DMS153 treated with DMSO at 0.1 percent for 48 hours (cell line): ENCODE results near the gene ZNF436.

Experiments used
- DNase-seq: peaks from one replicate; lab custom pipeline; 2025; ENCODE audit not compliant: unreplicated experiment; lab: John Stamatoyannopoulos, UW

Gene ZNF436

GRCh38 chr1:23369335-23370013, at the start of gene ZNF436:
TSS of gene ZNF436 (minus strand) at chr1:23369836. CDS start at chr1:23368005, 1,831 bp downstream.
- peak; percentile 81 for DNase-seq

DNA sequence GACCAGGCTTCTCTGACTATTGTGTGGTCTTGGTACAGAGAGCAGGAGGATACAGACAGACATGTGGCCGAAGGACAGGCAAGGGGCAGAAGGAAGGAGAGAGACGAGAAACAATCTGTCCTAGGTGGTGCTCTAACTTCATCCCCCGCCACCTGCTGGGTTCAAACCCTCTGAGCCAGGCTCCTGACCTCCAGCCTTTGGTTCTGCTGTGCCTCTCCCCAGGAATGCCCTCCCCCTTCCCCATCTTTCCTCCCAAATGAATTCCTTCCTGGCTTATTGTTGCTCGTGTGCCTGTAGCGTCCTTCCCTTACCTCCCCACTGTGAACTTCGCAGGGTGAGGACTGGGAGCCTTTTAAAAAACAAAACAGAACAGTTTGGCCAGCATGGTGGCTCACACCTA, 49.5 kb upstream of the ZNF436 start:
- no peak for DNase-seq

DNA sequence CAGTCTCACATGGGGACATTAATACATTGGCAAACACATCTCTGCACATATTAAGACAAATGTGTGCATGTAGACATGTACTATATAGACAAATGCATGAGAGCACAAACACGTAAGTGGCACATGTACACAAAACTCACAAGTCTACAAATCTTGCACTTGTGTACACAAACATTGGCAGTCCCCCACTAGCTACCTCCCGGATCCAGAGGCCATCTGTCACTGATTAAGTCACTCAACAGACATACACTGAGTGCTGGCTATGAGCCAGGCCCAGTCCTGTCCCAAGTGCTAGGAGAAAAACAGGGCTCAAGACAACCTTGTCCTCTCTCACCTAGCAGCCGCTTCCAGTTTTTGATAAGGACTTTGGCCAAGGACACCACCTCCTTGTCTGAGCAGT, 47.9 kb upstream of the ZNF436 start:
- peak; percentile 32 for DNase-seq

DNA sequence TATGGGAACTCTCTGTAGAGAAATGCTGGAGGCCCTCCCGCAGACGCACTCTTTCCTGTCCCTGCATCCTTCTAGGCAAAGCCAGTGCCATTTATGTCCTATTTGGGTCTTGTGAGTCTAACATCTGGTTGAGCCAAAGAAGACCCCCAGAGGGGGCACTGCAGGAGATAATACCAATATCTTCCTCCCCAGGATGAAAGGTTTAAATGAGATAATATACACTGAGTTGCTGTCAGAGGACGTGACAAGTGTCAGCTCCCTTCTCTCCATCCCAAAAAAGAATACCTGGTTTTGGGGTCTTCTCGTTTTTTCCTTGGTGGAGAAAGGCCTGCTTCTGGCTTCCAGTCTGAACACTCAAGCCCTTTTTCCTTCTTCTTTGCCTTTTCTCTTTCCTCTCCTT, 47.3 kb upstream of the ZNF436 start:
- DNase-seq: no peak

DNA sequence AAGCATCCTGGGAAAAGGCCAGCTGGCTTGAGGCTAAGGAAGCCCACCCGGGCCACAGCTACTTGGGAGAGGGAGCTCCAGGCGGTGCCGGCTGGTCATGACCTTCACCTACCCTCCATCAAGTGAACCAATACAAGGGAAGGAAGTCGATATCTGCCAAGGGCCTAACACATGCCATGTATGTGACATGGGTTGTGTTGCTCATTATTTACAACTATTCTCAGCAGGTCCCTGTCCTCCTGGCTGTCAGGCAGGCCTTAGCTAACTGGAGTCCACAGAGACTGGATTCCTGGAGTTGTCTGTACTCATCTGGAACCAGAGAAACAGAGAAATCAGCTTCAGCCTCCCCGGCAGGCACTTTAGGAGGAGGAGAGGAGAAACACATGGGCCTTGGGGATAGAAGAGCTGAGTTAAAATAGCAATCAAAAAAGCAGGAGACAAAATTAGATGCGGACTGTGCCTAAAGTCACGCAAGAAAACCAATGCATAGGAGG, 39.2 kb upstream of the ZNF436 start:
- DNase-seq: no peak

DNA sequence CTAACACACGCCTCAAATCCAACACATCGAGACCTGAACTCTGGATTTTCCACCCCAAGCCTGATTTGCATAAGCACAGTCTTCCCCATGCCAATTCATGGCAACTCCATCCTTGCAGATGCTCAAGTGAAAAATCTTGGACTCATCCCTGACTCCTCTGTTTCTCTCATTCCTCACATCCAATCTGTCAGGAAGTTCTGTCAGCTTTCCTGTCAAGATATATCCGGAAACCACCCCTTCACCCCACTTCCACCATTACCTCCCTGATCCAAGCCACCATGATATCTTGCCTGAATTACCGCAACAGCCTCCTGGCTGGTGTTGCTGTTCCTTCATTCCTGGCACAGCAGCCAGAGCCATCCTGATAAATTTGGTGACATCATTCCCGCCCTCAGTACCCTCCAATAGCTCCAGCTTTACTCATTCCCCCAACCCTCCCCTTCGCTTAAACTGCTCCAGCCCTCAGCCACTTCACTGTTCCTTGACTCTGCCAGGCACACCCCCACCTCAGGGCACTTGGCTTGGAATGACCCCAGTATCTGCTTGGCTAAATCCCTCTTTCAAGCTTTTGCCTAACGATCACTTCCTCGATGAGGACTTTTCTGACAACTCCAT, 37.5 kb upstream of the ZNF436 start:
- no peak for DNase-seq

DNA sequence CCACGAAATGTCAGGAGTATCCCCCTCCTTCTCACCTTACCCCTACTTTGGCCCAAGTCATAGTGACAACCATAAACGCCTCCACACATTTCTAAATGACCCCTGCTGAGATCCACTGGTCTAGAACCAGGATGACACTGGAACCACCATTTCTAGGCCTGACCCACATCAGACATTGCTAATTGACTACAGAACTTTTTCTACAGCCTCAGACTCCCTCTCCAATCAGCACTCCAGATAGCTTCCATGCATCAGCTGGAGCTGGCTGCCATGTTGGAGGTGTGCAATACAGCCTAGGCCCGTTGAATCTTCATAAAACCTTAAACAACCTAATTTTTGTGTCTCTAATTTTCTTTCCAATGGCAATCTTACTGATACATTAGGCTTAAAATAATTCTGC, 36.3 kb upstream of the ZNF436 start:
- no peak for DNase-seq

- peak; percentile 96 for DNase-seq
Measured at GRCh38 chr1:23403735-23404486, 34.3 kb upstream of the ZNF436 start.

DNA sequence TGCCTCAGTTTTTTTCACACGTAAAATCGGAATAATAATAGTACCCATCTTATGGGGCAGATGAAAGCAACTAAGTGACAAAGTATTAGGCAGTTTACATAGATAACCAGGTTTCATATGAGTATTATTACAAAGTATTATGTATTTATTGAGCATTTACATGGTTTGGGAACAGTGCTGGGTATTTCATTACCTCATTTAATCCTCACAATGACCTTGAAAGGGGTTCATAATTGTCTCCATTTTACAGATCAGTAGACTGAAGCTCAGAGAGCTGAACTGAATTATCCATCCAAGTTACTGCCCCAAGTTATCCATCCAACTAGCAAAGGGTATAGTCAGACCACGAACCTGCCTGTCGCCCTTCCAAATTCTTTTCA, 33.7 kb upstream of the ZNF436 start:
- no peak for DNase-seq

DNA sequence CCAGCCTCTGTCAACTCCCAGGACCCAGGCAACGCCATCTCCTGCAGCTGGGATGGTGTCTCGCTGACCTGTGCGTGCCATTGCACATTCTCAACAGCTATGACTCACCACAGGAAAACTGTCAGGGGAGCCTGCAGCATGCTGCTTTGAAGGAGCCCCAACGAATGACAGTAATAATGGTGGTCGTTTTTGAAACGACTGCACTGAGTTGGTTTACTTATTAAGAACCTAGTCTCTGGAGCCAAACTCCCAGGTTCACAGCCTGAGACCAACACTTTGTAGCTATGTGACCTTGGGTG, 33.4 kb upstream of the ZNF436 start:
- DNase-seq: no peak

GRCh38 chr1:23402286-23403037, 32.8 kb upstream of the ZNF436 start:
- no peak for DNase-seq

- DNase-seq: no peak
Measured at GRCh38 chr1:23401313-23401712, 31.7 kb upstream of the ZNF436 start.

DNA sequence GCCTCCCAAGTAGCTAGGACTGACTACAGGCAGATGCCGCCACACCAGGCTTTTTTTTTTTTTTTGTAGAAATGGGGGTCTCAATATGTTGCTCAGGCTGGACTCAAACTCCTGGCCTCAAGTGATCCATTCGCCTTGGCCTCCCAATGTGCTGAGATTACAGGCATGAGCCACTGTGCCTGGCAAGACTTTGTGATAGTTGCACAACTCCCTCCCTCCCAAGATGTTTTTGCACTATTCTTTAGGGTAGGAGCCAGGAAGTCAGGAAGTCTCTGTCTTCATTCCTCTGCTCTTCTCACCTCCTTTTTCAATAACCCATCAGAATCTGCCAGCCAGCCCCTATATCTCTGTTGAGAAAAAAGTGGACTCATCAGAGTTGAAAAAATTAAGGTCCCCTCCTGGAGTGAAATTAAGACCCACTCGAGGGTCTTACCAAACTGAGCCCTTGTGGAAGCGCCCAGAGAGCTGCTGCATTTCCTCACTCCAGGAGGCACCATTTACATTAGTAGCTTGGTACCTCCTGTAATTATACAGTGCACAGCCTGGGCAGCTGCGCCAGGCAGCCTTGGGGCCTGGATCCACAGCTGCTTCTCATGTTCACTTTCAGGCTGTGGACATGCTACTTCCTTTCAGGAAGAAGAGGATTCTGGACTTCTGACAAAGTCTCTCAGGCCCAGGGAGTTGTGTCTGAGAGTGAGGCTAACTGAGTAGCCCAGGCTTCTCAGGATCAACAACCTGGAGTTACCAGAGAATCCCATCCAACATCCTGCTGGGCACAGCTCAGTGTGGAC, 30.9 kb upstream of the ZNF436 start:
- no peak for DNase-seq

- DNase-seq: no peak
Measured at GRCh38 chr1:23399229-23399628, 29.6 kb upstream of the ZNF436 start.

GRCh38 chr1:23397908-23398307, 28.3 kb upstream of the ZNF436 start:
- no peak for DNase-seq

DNA sequence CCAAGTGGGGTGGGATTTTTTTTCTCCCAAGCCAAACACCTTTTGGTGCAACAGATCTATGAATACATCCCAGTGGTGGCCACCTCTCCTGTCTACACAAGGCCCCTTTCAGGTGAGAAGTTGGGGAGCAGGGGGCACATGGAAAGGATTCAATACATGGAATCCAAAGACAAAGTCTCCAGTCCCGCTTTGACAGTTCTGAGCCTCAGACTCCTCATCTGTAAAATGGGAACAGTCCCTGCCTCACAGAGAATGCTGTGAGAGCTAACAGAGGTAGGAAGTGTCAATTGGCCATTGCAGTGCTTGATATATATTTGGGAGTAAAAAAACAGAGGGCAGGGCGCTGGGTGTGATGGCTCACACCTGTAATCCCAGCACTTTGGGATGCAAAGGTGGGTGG, 26.7 kb upstream of the ZNF436 start:
- no peak for DNase-seq

DNA sequence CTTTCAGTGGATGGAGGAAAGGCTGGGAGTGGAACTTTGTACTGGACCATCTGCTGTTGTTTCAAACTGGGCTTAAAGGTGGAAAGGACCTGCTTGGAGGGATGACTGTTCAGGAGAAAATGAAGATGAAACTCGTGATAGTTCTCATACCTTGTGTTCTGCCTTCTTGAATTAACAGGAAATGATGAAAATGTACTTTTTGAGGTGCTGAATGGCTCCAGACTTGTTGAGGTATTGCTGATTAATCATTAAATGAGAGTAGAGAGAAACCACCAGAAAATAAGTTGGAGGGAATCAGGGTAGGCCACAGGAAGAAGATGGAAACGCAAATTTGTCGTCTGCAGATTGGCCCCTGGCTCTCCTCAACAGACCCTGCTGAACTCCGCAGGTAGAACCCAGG, 26.2 kb upstream of the ZNF436 start:
- no peak for DNase-seq

DNA sequence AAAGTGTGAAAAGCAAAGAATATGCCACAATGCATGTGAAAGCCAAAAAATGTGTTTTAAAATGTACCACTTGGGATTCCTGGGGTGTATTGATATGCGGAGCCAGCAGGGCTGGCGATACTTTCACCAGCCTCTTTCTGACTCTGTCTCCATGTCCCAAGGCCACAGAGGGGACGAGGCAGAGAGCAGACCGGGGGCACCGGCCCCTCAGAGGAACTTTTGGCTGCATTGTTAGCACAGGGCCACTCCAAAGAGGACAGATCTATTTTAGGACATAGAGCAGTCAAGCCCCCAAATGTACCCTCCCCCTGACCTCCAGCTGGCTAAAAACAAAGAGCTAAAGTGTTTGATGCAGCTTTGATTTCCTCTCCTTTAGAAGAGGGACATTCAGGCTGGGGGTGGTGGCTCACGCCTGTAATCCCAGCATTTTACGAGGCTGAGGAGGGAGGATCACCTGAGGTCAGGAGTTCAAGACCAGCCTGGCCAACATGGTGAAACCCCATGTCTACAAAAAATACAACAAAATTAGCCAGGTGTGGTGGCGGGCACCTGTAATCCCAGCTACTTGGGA, 25.6 kb upstream of the ZNF436 start:
- no peak for DNase-seq

DNA sequence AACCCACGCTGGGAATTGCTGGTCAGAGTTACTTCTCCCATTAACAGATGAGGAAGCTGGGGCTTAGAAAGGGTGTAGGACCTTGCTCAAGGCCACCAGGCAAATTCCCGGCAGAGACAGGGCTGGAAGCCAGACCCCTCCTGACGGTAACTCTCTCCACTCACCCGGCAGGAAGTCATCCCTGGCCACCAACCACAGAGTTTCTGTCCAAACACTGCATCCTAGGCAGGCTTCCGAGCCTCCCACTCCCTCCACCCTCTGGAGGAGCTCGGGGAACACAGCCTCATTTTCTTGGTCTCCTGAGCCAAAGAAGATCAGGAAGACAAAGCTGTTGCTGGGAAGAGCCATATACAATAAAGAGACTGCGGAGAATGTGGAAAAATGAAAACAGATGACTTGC, 25.0 kb upstream of the ZNF436 start:
- DNase-seq: no peak

- no peak for DNase-seq
Measured at GRCh38 chr1:23394181-23394580, 24.5 kb upstream of the ZNF436 start.

- no peak for DNase-seq
Measured at GRCh38 chr1:23393706-23394105, 24.1 kb upstream of the ZNF436 start.
